A673 (cell line): ENCODE measurements around the gene TMEM45A. TPM values are rescaled to one million over a fixed set of nuclear protein-coding genes. Genes with fewer than 3 reads are reported as not detected.
"Not testable (repeated sequence)": the region's sequence is repeated elsewhere in the genome, so short reads cannot be mapped to it uniquely, and the experiment has no call there.

Source experiments
- Bru-seq: library from RNA; stranded (reverse); fragments of 400-500 nt; gene quantifications from one replicate; lab custom pipeline; 2021; lab: Mats Ljungman, UMichigan
- BruChase-seq, 2 experiments: library from RNA; stranded (reverse); fragments of 400-500 nt; gene quantifications; one replicate each; lab custom pipeline; 2021; lab: Mats Ljungman, UMichigan
- BruUV-seq: library from RNA; stranded (reverse); fragments of 400-500 nt; replicated peaks from 2 replicates; lab custom pipeline; 2021; lab: Mats Ljungman, UMichigan
- CTCF ChIA-PET: fragments of 300-600 bp; sonication (Branson Sonifier 250); formaldehyde crosslinking; loops from one replicate; lab custom pipeline; 2022; ENCODE audit warnings: antibody characterized with exemption; lab: Charles Lee
- POLR2A ChIA-PET: fragments of 300-600 bp; sonication (Branson Sonifier 250); formaldehyde crosslinking; loops from one replicate; lab custom pipeline; 2022; ENCODE audit warnings: antibody characterized with exemption; ENCODE audit not compliant: low non-redundant PET; lab: Charles Lee
- DNase-seq: peaks from one replicate; pipeline ENCODE4 v3.0.0-alpha.2; 2015; ENCODE audit warnings: low spot score
- H3K27ac ChIP-seq: fragments of 200-600 bp; sonication (generic); 2 replicates; pipeline ENCODE4 v1.5.1; 2016; ENCODE audit warnings: mixed run types, low read depth, mild to moderate bottlenecking, mixed read lengths, antibody characterized with exemption, low read length; ENCODE audit not compliant: poor library complexity, severe bottlenecking
- H3K27me3 ChIP-seq: fragments of 200-600 bp; sonication (generic); replicated peaks from 2 replicates; pipeline ENCODE4 v1.6.1; 2017; ENCODE audit warnings: mixed run types, low read depth, mild to moderate bottlenecking, mixed read lengths, antibody characterized with exemption, low read length; ENCODE audit not compliant: insufficient read depth, poor library complexity
- H3K36me3 ChIP-seq: fragments of 200-600 bp; sonication (generic); 2 replicates; pipeline ENCODE4 v1.6.1; 2016; ENCODE audit warnings: mixed run types, mild to moderate bottlenecking, mixed read lengths, antibody characterized with exemption, low read length; ENCODE audit not compliant: insufficient read depth, poor library complexity, severe bottlenecking
- H3K4me1 ChIP-seq: fragments of 200-600 bp; sonication (generic); 2 replicates; pipeline ENCODE4 v1.6.1; 2017; ENCODE audit warnings: mixed run types, mild to moderate bottlenecking, mixed read lengths, antibody characterized with exemption, low read length; ENCODE audit not compliant: insufficient read depth, poor library complexity, severe bottlenecking
- H3K4me3 ChIP-seq: fragments of 200-600 bp; sonication (generic); 2 replicates; pipeline ENCODE4 v1.5.1; 2016; ENCODE audit warnings: low read depth, mixed run types, mild to moderate bottlenecking, mixed read lengths, low read length; ENCODE audit not compliant: poor library complexity, severe bottlenecking
- H3K9me3 ChIP-seq: fragments of 200-600 bp; sonication (generic); 2 replicates; pipeline ENCODE4 v1.6.1; 2016; ENCODE audit warnings: mixed run types, low read depth, mild to moderate bottlenecking, mixed read lengths, antibody characterized with exemption, low read length; ENCODE audit not compliant: poor library complexity, severe bottlenecking
- EZH2 ChIP-seq: fragments of 200-600 bp; sonication (generic); IDR thresholded peaks from 2 replicates; pipeline ENCODE4 v1.6.1; 2017; ENCODE audit warnings: borderline replicate concordance, low read depth, mild to moderate bottlenecking, mixed read lengths, antibody characterized with exemption, low read length; ENCODE audit not compliant: poor library complexity, severe bottlenecking
- intact Hi-C: fragments of 100-400 bp; cut with micrococcal nuclease; formaldehyde crosslinking; loops from one replicate; pipeline ENCODE4 v1.10.0; 2022; ENCODE audit not compliant: unreplicated experiment
- long read RNA-seq: library from polyadenylated mRNA; stranded (forward); transcript quantifications from one replicate; pipeline ENCODE4 v2.0.0, GENCODE V29; 2022
- total RNA-seq: library from RNA; stranded (reverse); gene quantifications from 2 replicates; pipeline ENCODE4 v1.2.3, GENCODE V29; 2021
- TF ChIP-seq, protein P1 (sequence below): fragments of 300-800, 200-600 bp; sonication (generic); conservative IDR thresholded peaks from 2 replicates; pipeline ENCODE4 v1.5.1; 2017; ENCODE audit warnings: low read depth, mild to moderate bottlenecking, antibody characterized with exemption, low read length, moderate library complexity, mixed read lengths

TMEM45A gene, protein sequence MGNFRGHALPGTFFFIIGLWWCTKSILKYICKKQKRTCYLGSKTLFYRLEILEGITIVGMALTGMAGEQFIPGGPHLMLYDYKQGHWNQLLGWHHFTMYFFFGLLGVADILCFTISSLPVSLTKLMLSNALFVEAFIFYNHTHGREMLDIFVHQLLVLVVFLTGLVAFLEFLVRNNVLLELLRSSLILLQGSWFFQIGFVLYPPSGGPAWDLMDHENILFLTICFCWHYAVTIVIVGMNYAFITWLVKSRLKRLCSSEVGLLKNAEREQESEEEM
- total RNA-seq: 3.4 and 5.0 TPM in 2 replicates
- percentile 37 among the genes with signal in this experiment for Bru-seq, nascent RNA
- percentile 35 among the genes with signal in this experiment for BruChase-seq, experiment 1, labeled RNA remaining after a 2-hour chase
- percentile 38 among the genes with signal in this experiment for BruChase-seq, experiment 2, labeled RNA remaining after a 6-hour chase
- long read RNA-seq, transcript TMEM45A-201 (6 exons, 1,567 nt): major isoform, 6 of 14 reads
- long read RNA-seq, partial matches to known transcripts: 0 of 14 reads
- long read RNA-seq, other reads (novel, unspliced or antisense): 8 of 14 reads

DNA sequence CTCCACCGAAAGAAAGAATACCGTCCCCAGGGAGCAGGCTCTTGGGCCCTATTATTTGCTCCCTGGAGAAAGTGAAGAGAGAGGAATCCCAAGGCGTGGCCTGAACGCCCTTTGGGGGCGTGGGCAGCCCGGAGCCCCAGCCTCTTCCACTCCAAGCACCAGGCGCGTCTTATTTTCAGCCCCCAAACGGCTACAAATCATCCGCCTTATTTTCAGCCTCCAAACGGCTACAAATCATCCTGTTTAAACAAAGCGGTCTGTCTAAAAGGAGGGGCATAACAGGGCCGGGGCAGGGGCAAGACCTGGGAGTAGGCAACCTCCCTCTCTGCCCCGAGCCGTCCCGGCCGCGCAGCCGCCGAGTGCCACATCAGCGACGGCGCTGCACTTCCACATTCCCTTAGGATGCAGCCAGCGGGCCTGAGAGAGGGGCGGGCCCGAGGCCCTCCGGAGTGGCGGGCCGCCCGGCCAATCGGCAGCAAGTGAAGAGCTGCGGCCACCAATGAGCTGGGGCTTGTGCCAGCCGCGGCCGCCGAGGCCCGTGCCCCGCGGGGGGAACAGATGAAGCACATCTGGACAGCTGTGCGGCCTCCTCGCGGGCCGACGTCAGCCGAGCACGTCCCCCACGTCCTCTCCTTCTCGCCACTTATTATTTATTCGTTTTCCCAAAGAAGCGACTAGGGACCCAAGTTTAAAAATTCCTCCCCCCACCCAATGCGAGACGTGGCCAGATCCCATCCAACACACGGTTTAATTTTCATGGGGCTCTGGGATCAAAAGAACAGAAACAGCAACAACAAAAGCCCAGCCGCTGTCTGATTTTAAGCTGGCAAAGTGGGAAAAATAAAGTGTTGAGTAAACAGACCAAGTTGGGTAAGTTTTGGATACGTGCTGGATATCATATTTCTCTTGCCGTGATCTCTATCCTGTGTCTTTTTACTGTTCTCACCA lies at the start of gene TMEM45A:
TSS of gene TMEM45A (plus strand) at position 561 of the 948 bp plus-strand sequence. CDS start 62,593 bp downstream, outside the sequence.
- TSS peak; percentile 79 for BruUV-seq
- no peaks in the 10 kb centered on the region for H3K36me3 ChIP-seq

DNA sequence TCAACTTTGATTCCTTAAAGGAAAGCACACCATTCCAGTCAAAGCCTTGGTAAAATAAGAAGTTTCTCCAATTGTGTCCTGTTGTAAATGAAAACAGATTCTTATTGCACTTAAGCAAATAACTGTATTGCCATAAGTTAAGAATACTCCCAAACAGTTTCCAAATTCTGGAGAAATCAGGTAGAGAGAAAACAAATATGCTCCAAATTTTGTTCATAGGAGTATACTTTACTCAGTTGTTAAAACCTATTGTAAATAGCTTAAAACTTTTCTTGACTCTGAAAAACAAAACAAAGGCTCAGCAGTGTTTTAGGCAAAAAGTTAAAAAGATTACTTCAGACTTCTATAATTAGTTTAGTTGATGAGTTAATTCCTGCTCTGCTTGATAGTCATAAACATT lies 48.7 kb upstream of the TMEM45A start:
- no peak overlapping the region for H3K4me3 ChIP-seq
- TF ChIP-seq, protein P1, sequence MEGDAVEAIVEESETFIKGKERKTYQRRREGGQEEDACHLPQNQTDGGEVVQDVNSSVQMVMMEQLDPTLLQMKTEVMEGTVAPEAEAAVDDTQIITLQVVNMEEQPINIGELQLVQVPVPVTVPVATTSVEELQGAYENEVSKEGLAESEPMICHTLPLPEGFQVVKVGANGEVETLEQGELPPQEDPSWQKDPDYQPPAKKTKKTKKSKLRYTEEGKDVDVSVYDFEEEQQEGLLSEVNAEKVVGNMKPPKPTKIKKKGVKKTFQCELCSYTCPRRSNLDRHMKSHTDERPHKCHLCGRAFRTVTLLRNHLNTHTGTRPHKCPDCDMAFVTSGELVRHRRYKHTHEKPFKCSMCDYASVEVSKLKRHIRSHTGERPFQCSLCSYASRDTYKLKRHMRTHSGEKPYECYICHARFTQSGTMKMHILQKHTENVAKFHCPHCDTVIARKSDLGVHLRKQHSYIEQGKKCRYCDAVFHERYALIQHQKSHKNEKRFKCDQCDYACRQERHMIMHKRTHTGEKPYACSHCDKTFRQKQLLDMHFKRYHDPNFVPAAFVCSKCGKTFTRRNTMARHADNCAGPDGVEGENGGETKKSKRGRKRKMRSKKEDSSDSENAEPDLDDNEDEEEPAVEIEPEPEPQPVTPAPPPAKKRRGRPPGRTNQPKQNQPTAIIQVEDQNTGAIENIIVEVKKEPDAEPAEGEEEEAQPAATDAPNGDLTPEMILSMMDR: no peak
- TF ChIP-seq EZH2: no peak
- no peaks in the 10 kb centered on the region for H3K36me3 ChIP-seq
- intact Hi-C loops: no loop called here
- ChIA-PET CTCF (no interaction called here), POLR2A (no interaction called here)
- H3K9me3 ChIP-seq: peaks cover 4% of the 10 kb centered on the region
- no peak overlapping the region for H3K27ac ChIP-seq
- no peaks in the 10 kb centered on the region for H3K4me1 ChIP-seq
- no peak for DNase-seq
- no peaks in the 10 kb centered on the region for H3K27me3 ChIP-seq
- BruUV-seq: no TSS peak

More for the DNA sequence above, at the start of gene TMEM45A:
- TF ChIP-seq, protein P1: no peak
- TF ChIP-seq EZH2: no peak
- ChIA-PET CTCF (interaction anchor here (1.3 kb wide), 1 partner anchor 30 kb away, joined by 7 read pairs; no protein-coding TSS in a partner anchor), POLR2A (interaction anchor here (0.6 kb wide), 2 partner anchors 588 to 623 kb away, joined by 3 read pairs; no protein-coding TSS in a partner anchor)
- intact Hi-C loops: no loop called here
- Histone ChIP-seq H3K27ac (peak within 1 kb of the TSS; percentile 26), H3K27me3 (no peaks in the 10 kb centered on the region), H3K4me3 (peak within 1 kb of the TSS; percentile 55), H3K4me1 (no peaks in the 10 kb centered on the region), H3K9me3 (no peaks in the 10 kb centered on the region)
- DNase-seq: peak; percentile 96

DNA sequence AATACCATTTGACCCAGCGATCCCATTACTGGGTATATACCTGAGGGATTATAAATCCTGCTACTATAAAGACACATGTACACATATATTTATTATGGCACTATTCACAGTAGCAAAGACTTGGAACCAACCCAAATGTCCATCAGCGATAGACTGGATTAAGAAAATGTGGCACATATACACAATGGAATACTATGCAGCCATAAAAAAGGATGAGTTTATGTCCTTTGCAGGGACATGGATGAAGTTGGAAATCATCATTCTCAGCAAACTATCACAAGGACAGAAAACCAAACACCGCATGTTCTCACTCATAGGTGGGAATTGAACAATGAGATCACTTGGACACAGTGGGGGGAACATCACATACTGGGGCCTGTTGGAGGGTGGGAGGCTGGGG lies 45.4 kb upstream of the TMEM45A start:
- H3K4me3 ChIP-seq, CTCF ChIA-PET, BruUV-seq, intact Hi-C loops, H3K4me1 ChIP-seq, H3K36me3 ChIP-seq, POLR2A ChIA-PET, DNase-seq, H3K27ac ChIP-seq, H3K27me3 ChIP-seq, H3K9me3 ChIP-seq: not testable (repeated sequence)
